Esophagus muscularis mucosa (tissue), 4 donors: ENCODE results near the gene DCHS2. TPM values are rescaled to one million over a fixed set of nuclear protein-coding genes. Genes with fewer than 3 reads are reported as not detected.

Source experiments
- DNase-seq: peaks from one replicate; pipeline ENCODE4 v3.0.0-alpha.2; 2017; ENCODE audit errors: extremely low spot score
- H3K27ac ChIP-seq, 4 donors: fragments of 200-600 bp; sonication (generic); replicated peaks in 1 of 4; 1 replicate in 3 of 4; 2 replicates in 1 of 4; pipeline ENCODE4 v1.5.1; 2016 to 2019; ENCODE audit warnings: mild to moderate bottlenecking in 1 of 4
- H3K27me3 ChIP-seq, 4 donors: fragments of 200-600 bp; sonication (generic); one replicate each; pipeline versions ENCODE4 v1.5.1 to v1.6.0; 2016 to 2019
- H3K36me3 ChIP-seq, 4 donors: fragments of 200-600 bp; sonication (generic); one replicate each; pipeline ENCODE4 v1.5.1; 2016 to 2019
- H3K4me1 ChIP-seq, 4 donors: fragments of 200-600 bp; sonication (generic); one replicate each; pipeline ENCODE4 v1.5.1; 2016 to 2019
- H3K4me3 ChIP-seq, 4 donors: fragments of 200-600 bp; sonication (generic); 1 replicate in 2 of 4; 2 replicates in 2 of 4; pipeline ENCODE4 v1.5.1; 2016 to 2019; ENCODE audit warnings: mild to moderate bottlenecking in 4 of 4, moderate library complexity in 1 of 4
- H3K9me3 ChIP-seq, 4 donors: fragments of 200-600 bp; sonication (generic); 1 replicate in 3 of 4; 2 replicates in 1 of 4; pipeline ENCODE4 v1.5.1; 2016 to 2019
- CTCF ChIP-seq, 3 experiments: fragments of 200-600 bp in 2 of 3; fragments of 450-650 bp in 1 of 3; sonication (generic) in 2 of 3; IDR thresholded peaks; one replicate each; pipeline ENCODE4 v1.5.1; 2017 to 2019; ENCODE audit warnings: antibody characterized with exemption in 3 of 3, mild to moderate bottlenecking in 2 of 3, moderate library complexity in 1 of 3
- EP300 ChIP-seq: sonication (generic); formaldehyde crosslinking; IDR thresholded peaks from one replicate; pipeline ENCODE4 v1.6.1; 2017; ENCODE audit warnings: antibody characterized with exemption
- POLR2A ChIP-seq: fragments of 450-650 bp; IDR thresholded peaks from one replicate; pipeline ENCODE4 v1.6.1; 2017; ENCODE audit warnings: antibody characterized with exemption, moderate library complexity, mild to moderate bottlenecking, low read depth
- POLR2AphosphoS5 ChIP-seq, 2 donors: sonication (generic); formaldehyde crosslinking; IDR thresholded peaks; one replicate each; pipeline ENCODE4 v1.6.1; 2017; ENCODE audit warnings: antibody characterized with exemption in 2 of 2
- WGBS: methylation state at CpG from one replicate; pipeline ENCODE4 v1.1.5; 2018; 5-methylcytosine and 5-hydroxymethylcytosine counted together
- intact Hi-C: fragments of 100-400 bp; cut with DNase I; formaldehyde crosslinking; loops from one replicate; pipeline ENCODE4 v1.15.1; 2023
- total RNA-seq, 4 donors: library from RNA; depleted of rRNA; stranded (reverse); fragments of >200 nt; gene quantifications; one replicate each; pipeline versions ENCODE4 v1.1.0 to v1.2.1, GENCODE V29; 2016

The DCHS2 gene
- total RNA-seq, 4 donors from 2014 or later = 2.7 to 5.8 (median 3.2) TPM

GRCh38 chr4:154485127-154485773 is 6.3 kb downstream of the DCHS2 start:
- 81% methylated on average over 4 of the region's 4 CpGs for WGBS
- H3K27me3 ChIP-seq = peaks cover 0 to 22% (median 12%) of the 10 kb centered on the region in 4 donors
- H3K9me3 ChIP-seq = no peaks in the 10 kb centered on the region
- no peaks in the 10 kb centered on the region for H3K36me3 ChIP-seq
- no peak overlapping the region for H3K27ac ChIP-seq
- H3K4me3 ChIP-seq = no peak overlapping the region
- DNase-seq = no peak
- intact Hi-C loops = no loop called here
- TF ChIP-seq POLR2AphosphoS5 (IDR thresholded peaks at IDR 0.05) (no peak), CTCF (IDR thresholded peaks at IDR 0.05) (no peak), EP300 (no peak), POLR2A (no peak)
- peaks cover 2 to 6% (median 5%) of the 10 kb centered on the region in 4 donors for H3K4me1 ChIP-seq

DNA sequence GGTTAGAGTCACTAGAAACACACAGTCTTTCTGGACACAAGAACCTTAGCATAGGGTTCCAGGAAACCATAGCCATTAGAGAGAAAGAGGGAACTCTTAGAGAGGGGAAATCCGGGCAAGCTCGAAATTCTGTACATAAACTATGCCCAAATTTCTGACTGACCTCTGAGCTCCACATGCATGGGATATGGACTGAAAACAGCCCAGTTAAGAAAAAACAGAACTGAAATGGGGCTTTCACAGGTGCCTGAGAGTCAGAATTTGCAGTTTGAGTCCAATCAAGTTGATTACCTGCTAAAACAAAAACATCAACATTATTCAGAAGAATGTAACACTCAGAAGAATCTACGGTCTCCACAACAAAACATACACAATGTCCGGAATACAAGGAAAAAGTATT is 13.1 kb downstream of the DCHS2 start:
- DNase-seq = no peak
- Histone ChIP-seq H3K9me3 (no peaks in the 10 kb centered on the region), H3K27ac (no peak overlapping the region), H3K4me1 (no peaks in the 10 kb centered on the region), H3K27me3 (no peaks in the 10 kb centered on the region), H3K36me3 (no peaks in the 10 kb centered on the region), H3K4me3 (no peak overlapping the region)
- intact Hi-C loops = no loop called here
- 86% methylated on average over 4 of the region's 4 CpGs for WGBS
- TF ChIP-seq EP300 = no peak
- no peak for TF ChIP-seq CTCF (IDR thresholded peaks at IDR 0.05)
- no peak for TF ChIP-seq POLR2AphosphoS5 (IDR thresholded peaks at IDR 0.05)
- no peak for TF ChIP-seq POLR2A

GRCh38 chr4:154478128-154478527 is 13.5 kb downstream of the DCHS2 start:
- 93% methylated on average over 2 of the region's 2 CpGs for WGBS
- DNase-seq = no peak
- TF ChIP-seq CTCF (IDR thresholded peaks at IDR 0.05) (no peak), EP300 (no peak), POLR2AphosphoS5 (IDR thresholded peaks at IDR 0.05) (no peak), POLR2A (no peak)
- Histone ChIP-seq H3K27me3 (no peaks in the 10 kb centered on the region), H3K9me3 (no peaks in the 10 kb centered on the region), H3K27ac (no peak overlapping the region), H3K4me3 (no peak overlapping the region), H3K4me1 (no peaks in the 10 kb centered on the region), H3K36me3 (no peaks in the 10 kb centered on the region)
- intact Hi-C loops = no loop called here

DNA sequence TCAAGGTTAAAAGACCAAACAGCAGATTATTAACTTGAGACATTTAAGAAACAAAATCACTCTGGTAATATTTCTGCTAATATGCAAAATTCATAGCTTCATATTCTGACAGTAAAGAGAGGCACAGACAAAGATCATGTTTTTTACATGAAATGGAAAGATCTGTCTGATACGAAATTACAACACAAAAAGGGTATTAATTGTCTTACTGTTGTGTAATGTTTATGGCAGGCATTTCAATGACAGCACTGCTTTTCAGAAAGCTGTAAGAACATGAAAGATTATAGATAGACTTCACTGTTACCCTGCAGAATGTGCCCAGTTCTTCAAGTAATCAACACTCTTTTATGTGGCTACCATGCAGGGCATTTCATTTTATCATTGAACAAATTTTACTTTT is 15.4 kb downstream of the DCHS2 start:
- no peaks in the 10 kb centered on the region for H3K9me3 ChIP-seq
- no peaks in the 10 kb centered on the region for H3K36me3 ChIP-seq
- TF ChIP-seq POLR2A (no peak), POLR2AphosphoS5 (IDR thresholded peaks at IDR 0.05) (no peak), CTCF (IDR thresholded peaks at IDR 0.05) (no peak), EP300 (no peak)
- H3K27me3 ChIP-seq = no peaks in the 10 kb centered on the region
- H3K4me3 ChIP-seq = no peak overlapping the region
- 78% methylated on average over 1 of the region's 1 CpG for WGBS
- no peak for DNase-seq
- intact Hi-C loops = no loop called here
- peaks cover 0 to 14% (median 10%) of the 10 kb centered on the region in 4 donors for H3K4me1 ChIP-seq
- H3K27ac ChIP-seq = no peak overlapping the region

GRCh38 chr4:154475820-154476219 is 15.8 kb downstream of the DCHS2 start:
- H3K4me3 ChIP-seq = no peak overlapping the region
- H3K36me3 ChIP-seq = no peaks in the 10 kb centered on the region
- no peak overlapping the region for H3K27ac ChIP-seq
- no peak for DNase-seq
- H3K27me3 ChIP-seq = no peaks in the 10 kb centered on the region
- no peaks in the 10 kb centered on the region for H3K9me3 ChIP-seq
- 26% methylated on average over 1 of the region's 1 CpG for WGBS
- intact Hi-C loops = no loop called here
- H3K4me1 ChIP-seq = peaks cover 0 to 14% (median 10%) of the 10 kb centered on the region in 4 donors
- no peak for TF ChIP-seq POLR2AphosphoS5 (IDR thresholded peaks at IDR 0.05)
- no peak for TF ChIP-seq CTCF (IDR thresholded peaks at IDR 0.05)
- no peak for TF ChIP-seq EP300
- TF ChIP-seq POLR2A = no peak
